H1 (cell line): Measurements from ENCODE around the gene NMD3. TPM values are rescaled to one million over a fixed set of nuclear protein-coding genes. Genes with fewer than 3 reads are reported as not detected.

ENCODE experiments used
- CBX8 ChIP-seq: fragments of 300-800, 300-1000 bp; sonication (generic); IDR thresholded peaks from 2 replicates; pipeline ENCODE4 v1.7.1; 2016; ENCODE audit warnings: low read depth, low read length, borderline replicate concordance
- NRF1 ChIP-seq: IDR thresholded peaks from 2 replicates; pipeline ENCODE4 v1.6.1; 2011; ENCODE audit warnings: mild to moderate bottlenecking, low read depth, low read length, improper control_type of control experiment
- POU5F1 ChIP-seq: IDR thresholded peaks from 2 replicates; pipeline ENCODE4 v1.6.1; 2011; ENCODE audit warnings: low read depth, mild to moderate bottlenecking, low read length, moderate library complexity
- RNF2 ChIP-seq: fragments of 200-900, 300-1000 bp; sonication (generic); IDR thresholded peaks from 2 replicates; pipeline ENCODE4 v1.7.1; 2016; ENCODE audit warnings: borderline replicate concordance, low read depth, mild to moderate bottlenecking, antibody characterized with exemption, low read length; ENCODE audit not compliant: poor library complexity, severe bottlenecking; ENCODE audit errors: missing control alignments
- SAP30 ChIP-seq: fragments of 300-600 bp; sonication (generic); IDR thresholded peaks from 2 replicates; pipeline ENCODE4 v1.7.1; 2012; ENCODE audit warnings: low read length, moderate library complexity, mild to moderate bottlenecking, inconsistent platforms; ENCODE audit not compliant: insufficient read depth, insufficient replicate concordance
- SUZ12 ChIP-seq: fragments of 200-600 bp; sonication (generic); IDR thresholded peaks from 2 replicates; pipeline ENCODE4 v1.6.1; 2012; ENCODE audit warnings: mild to moderate bottlenecking, inconsistent platforms, low read length, moderate library complexity, mixed read lengths
- TEAD4 ChIP-seq: IDR thresholded peaks from 2 replicates; pipeline ENCODE4 v1.6.1; 2012; ENCODE audit warnings: low read depth, low read length, inconsistent platforms, mixed read lengths
- ZNF274 ChIP-seq: IDR thresholded peaks from 2 replicates; pipeline ENCODE4 v1.7.0; 2012; ENCODE audit warnings: low read length, borderline replicate concordance; ENCODE audit errors: extremely low read depth
- polyA plus RNA-seq, 7 experiments: library from polyadenylated mRNA; depleted of rRNA in 3 of 7; stranded (reverse) in 5 of 7; unstranded in 2 of 7; fragments of >200 nt in 5 of 7; fragments of 200-250 nt in 2 of 7; gene quantifications; 1 replicate in 5 of 7; 2 replicates in 1 of 7; 4 replicates in 1 of 7; pipeline versions ENCODE4 v1.2.1 to v1.2.3, GENCODE V29; 2011 to 2013; ENCODE audit warnings: missing spikeins in 2 of 7, mixed read lengths in 2 of 7
- total RNA-seq: library from RNA; stranded (reverse); fragmentation: NEBNext Ultra II Directional; extraction: Animal tissue kit (Norgen Biotek cat#: 25700); gene quantifications from 2 replicates; pipeline ENCODE4 v1.2.1, GENCODE V29; 2021
- TF ChIP-seq, protein P1 (sequence below): fragments of 300-600 bp; sonication (generic); IDR thresholded peaks from 2 replicates; pipeline ENCODE4 v1.7.1; 2012; ENCODE audit warnings: low read length, moderate library complexity, mild to moderate bottlenecking, inconsistent platforms; ENCODE audit not compliant: insufficient replicate concordance

Gene NMD3
- total and polyA plus RNA-seq, 2 of the 8 experiments (the other 6 are each of a cell fraction or from before 2014, with no cell fraction given), result 12.1 to 64.2 TPM

DNA sequence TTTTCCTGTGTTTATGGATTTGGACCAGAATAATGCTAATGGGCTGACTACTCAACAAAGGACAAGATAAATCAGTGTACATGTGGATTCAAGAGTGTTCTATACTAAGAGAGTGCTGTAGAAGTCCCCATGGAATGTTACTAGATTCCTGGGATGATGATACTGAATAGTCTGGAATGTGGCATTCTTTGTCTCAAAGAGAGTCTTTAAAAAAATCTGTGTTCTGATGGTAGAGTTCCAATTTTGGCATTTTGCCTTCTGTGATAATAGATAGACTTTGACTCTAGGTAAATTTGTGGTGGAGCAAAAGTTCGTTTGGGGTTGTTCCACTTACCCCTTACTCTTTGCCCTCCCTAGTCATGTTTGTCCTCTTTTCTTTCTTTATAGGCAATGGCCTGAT is 43.7 kb downstream of the NMD3 start (continued):
- TF ChIP-seq, protein P1, sequence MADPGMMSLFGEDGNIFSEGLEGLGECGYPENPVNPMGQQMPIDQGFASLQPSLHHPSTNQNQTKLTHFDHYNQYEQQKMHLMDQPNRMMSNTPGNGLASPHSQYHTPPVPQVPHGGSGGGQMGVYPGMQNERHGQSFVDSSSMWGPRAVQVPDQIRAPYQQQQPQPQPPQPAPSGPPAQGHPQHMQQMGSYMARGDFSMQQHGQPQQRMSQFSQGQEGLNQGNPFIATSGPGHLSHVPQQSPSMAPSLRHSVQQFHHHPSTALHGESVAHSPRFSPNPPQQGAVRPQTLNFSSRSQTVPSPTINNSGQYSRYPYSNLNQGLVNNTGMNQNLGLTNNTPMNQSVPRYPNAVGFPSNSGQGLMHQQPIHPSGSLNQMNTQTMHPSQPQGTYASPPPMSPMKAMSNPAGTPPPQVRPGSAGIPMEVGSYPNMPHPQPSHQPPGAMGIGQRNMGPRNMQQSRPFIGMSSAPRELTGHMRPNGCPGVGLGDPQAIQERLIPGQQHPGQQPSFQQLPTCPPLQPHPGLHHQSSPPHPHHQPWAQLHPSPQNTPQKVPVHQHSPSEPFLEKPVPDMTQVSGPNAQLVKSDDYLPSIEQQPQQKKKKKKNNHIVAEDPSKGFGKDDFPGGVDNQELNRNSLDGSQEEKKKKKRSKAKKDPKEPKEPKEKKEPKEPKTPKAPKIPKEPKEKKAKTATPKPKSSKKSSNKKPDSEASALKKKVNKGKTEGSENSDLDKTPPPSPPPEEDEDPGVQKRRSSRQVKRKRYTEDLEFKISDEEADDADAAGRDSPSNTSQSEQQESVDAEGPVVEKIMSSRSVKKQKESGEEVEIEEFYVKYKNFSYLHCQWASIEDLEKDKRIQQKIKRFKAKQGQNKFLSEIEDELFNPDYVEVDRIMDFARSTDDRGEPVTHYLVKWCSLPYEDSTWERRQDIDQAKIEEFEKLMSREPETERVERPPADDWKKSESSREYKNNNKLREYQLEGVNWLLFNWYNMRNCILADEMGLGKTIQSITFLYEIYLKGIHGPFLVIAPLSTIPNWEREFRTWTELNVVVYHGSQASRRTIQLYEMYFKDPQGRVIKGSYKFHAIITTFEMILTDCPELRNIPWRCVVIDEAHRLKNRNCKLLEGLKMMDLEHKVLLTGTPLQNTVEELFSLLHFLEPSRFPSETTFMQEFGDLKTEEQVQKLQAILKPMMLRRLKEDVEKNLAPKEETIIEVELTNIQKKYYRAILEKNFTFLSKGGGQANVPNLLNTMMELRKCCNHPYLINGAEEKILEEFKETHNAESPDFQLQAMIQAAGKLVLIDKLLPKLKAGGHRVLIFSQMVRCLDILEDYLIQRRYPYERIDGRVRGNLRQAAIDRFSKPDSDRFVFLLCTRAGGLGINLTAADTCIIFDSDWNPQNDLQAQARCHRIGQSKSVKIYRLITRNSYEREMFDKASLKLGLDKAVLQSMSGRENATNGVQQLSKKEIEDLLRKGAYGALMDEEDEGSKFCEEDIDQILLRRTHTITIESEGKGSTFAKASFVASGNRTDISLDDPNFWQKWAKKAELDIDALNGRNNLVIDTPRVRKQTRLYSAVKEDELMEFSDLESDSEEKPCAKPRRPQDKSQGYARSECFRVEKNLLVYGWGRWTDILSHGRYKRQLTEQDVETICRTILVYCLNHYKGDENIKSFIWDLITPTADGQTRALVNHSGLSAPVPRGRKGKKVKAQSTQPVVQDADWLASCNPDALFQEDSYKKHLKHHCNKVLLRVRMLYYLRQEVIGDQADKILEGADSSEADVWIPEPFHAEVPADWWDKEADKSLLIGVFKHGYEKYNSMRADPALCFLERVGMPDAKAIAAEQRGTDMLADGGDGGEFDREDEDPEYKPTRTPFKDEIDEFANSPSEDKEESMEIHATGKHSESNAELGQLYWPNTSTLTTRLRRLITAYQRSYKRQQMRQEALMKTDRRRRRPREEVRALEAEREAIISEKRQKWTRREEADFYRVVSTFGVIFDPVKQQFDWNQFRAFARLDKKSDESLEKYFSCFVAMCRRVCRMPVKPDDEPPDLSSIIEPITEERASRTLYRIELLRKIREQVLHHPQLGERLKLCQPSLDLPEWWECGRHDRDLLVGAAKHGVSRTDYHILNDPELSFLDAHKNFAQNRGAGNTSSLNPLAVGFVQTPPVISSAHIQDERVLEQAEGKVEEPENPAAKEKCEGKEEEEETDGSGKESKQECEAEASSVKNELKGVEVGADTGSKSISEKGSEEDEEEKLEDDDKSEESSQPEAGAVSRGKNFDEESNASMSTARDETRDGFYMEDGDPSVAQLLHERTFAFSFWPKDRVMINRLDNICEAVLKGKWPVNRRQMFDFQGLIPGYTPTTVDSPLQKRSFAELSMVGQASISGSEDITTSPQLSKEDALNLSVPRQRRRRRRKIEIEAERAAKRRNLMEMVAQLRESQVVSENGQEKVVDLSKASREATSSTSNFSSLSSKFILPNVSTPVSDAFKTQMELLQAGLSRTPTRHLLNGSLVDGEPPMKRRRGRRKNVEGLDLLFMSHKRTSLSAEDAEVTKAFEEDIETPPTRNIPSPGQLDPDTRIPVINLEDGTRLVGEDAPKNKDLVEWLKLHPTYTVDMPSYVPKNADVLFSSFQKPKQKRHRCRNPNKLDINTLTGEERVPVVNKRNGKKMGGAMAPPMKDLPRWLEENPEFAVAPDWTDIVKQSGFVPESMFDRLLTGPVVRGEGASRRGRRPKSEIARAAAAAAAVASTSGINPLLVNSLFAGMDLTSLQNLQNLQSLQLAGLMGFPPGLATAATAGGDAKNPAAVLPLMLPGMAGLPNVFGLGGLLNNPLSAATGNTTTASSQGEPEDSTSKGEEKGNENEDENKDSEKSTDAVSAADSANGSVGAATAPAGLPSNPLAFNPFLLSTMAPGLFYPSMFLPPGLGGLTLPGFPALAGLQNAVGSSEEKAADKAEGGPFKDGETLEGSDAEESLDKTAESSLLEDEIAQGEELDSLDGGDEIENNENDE, result no peak
- TF ChIP-seq SAP30 (no peak), TEAD4 (no peak), POU5F1 (no peak), NRF1 (no peak), SUZ12 (no peak), CBX8 (no peak), ZNF274 (no peak), RNF2 (no peak)
